Breast epithelium (tissue), 3 donors: Measurements from ENCODE around the gene FLNC.

Experiments used
- CTCF ChIP-seq, 3 donors: fragments of 450-650 bp; IDR thresholded peaks; one replicate each; pipeline ENCODE4 v1.5.1; 2016 to 2017; ENCODE audit warnings: antibody characterized with exemption in 3 of 3, mild to moderate bottlenecking in 3 of 3, moderate library complexity in 3 of 3
- POLR2A ChIP-seq: fragments of 450-650 bp; IDR thresholded peaks from one replicate; pipeline ENCODE4 v1.6.1; 2016; ENCODE audit warnings: antibody characterized with exemption, mild to moderate bottlenecking, moderate library complexity
- POLR2AphosphoS5 ChIP-seq, 3 donors: sonication (generic); formaldehyde crosslinking; IDR thresholded peaks; one replicate each; pipeline ENCODE4 v1.6.1; 2017; ENCODE audit warnings: antibody characterized with exemption in 3 of 3

- TF ChIP-seq CTCF (IDR thresholded peaks at IDR 0.05) (no peak), POLR2AphosphoS5 (IDR thresholded peaks at IDR 0.05) (no peak), POLR2A (no peak)
Measured at GRCh38 chr7:128867842-128868623, 37.8 kb downstream of the FLNC start.
